Hepatocyte (in vitro differentiated cells): ENCODE measurements around the gene INMT. TPM values are rescaled to one million over a fixed set of nuclear protein-coding genes. Genes with fewer than 3 reads are reported as not detected.

ENCODE experiments used
- DNase-seq: peaks from one replicate; pipeline ENCODE4 v3.0.0-alpha.2; 2016; ENCODE audit warnings: low spot score
- H2AFZ ChIP-seq: fragments of 200-600 bp; sonication (generic); 2 replicates; pipeline ENCODE4 v1.6.0; 2016; ENCODE audit warnings: antibody characterized with exemption, mild to moderate bottlenecking
- H3K27ac ChIP-seq: fragments of 200-600 bp; sonication (generic); 2 replicates; pipeline ENCODE4 v1.5.1; 2016; ENCODE audit warnings: mild to moderate bottlenecking
- H3K27me3 ChIP-seq: fragments of 200-600 bp; sonication (generic); 2 replicates; pipeline ENCODE4 v1.6.1; 2016
- H3K36me3 ChIP-seq: fragments of 200-600 bp; sonication (generic); replicated peaks from 2 replicates; pipeline ENCODE4 v1.5.1; 2016; ENCODE audit warnings: low read depth; ENCODE audit not compliant: insufficient read depth
- H3K4me1 ChIP-seq: fragments of 200-600 bp; sonication (generic); 2 replicates; pipeline ENCODE4 v1.5.1; 2016; ENCODE audit warnings: mild to moderate bottlenecking, moderate library complexity; ENCODE audit not compliant: insufficient read depth
- H3K4me2 ChIP-seq: fragments of 200-600 bp; sonication (generic); 2 replicates; pipeline ENCODE4 v1.6.0; 2016
- H3K4me3 ChIP-seq: fragments of 200-600 bp; sonication (generic); 2 replicates; pipeline ENCODE4 v1.5.1; 2016; ENCODE audit warnings: mild to moderate bottlenecking
- H3K79me2 ChIP-seq: fragments of 200-600 bp; sonication (generic); 2 replicates; pipeline ENCODE4 v1.6.0; 2017; ENCODE audit warnings: mild to moderate bottlenecking
- H3K9me2 ChIP-seq: fragments of 200-600 bp; sonication (generic); replicated peaks from 2 replicates; pipeline ENCODE4 v1.6.0; 2017; ENCODE audit warnings: mild to moderate bottlenecking; ENCODE audit not compliant: insufficient read depth
- H3K9me3 ChIP-seq: fragments of 200-600 bp; sonication (generic); 2 replicates; pipeline ENCODE4 v1.5.1; 2016; ENCODE audit warnings: low read depth, mild to moderate bottlenecking
- H4K20me1 ChIP-seq: fragments of 200-600 bp; sonication (generic); 2 replicates; pipeline ENCODE4 v1.6.0; 2016; ENCODE audit warnings: mild to moderate bottlenecking; ENCODE audit not compliant: insufficient read depth, poor library complexity, severe bottlenecking
- CTCF ChIP-seq: fragments of 200-600 bp; sonication (generic); IDR thresholded peaks from 2 replicates; pipeline ENCODE4 v1.5.1; 2016; ENCODE audit warnings: antibody characterized with exemption, mild to moderate bottlenecking; ENCODE audit not compliant: poor library complexity
- EZH2 ChIP-seq: fragments of 200-600 bp; sonication (generic); IDR thresholded peaks from 2 replicates; pipeline ENCODE4 v1.6.1; 2016; ENCODE audit warnings: antibody characterized with exemption, mild to moderate bottlenecking, borderline replicate concordance
- EZH2phosphoT487 ChIP-seq: fragments of 200-600 bp; sonication (generic); IDR thresholded peaks from one replicate; pipeline ENCODE4 v1.6.1; 2018; ENCODE audit warnings: antibody characterized with exemption, mild to moderate bottlenecking, low read depth, moderate library complexity; ENCODE audit not compliant: unreplicated experiment, severe bottlenecking
- WGBS: methylation state at CpG from one replicate; pipeline ENCODE4 v1.1.6; 2016; ENCODE audit warnings: low lambda C conversion rate; ENCODE audit errors: missing lambda C conversion rate; 5-methylcytosine and 5-hydroxymethylcytosine counted together
- polyA plus RNA-seq: library from polyadenylated mRNA; unstranded; fragments of >200 nt; fragmentation: Nextera tagmentation; extraction: Ambion mirVana; gene quantifications from 2 replicates; pipeline ENCODE4 v1.2.1, GENCODE V29; 2016
- total RNA-seq: library from RNA; depleted of rRNA; stranded (reverse); fragments of >200 nt; gene quantifications from 2 replicates; pipeline ENCODE4 v1.2.3, GENCODE V29; 2014

Gene INMT
- total and polyA plus RNA-seq, 2 experiments from 2014 or later = 17.4 to 18.4 TPM

GRCh38 chr7:30727061-30727945 lies 24.6 kb upstream of the INMT start:
- no peaks in the 10 kb centered on the region for H3K4me1 ChIP-seq
- no peak overlapping the region for H3K4me2 ChIP-seq
- H3K9me3 ChIP-seq = no peaks in the 10 kb centered on the region
- H3K9me2 ChIP-seq = no peaks in the 10 kb centered on the region
- no peak overlapping the region for H2AFZ ChIP-seq
- H3K36me3 ChIP-seq = no peaks in the 10 kb centered on the region
- no peak for DNase-seq
- no peaks in the 10 kb centered on the region for H3K79me2 ChIP-seq
- no peak for TF ChIP-seq EZH2phosphoT487
- TF ChIP-seq CTCF = no peak
- TF ChIP-seq EZH2 = no peak
- 57% methylated on average over 8 of the region's 8 CpGs for WGBS
- peaks cover 12% of the 10 kb centered on the region for H3K27me3 ChIP-seq
- no peak overlapping the region for H3K27ac ChIP-seq
- no peaks in the 10 kb centered on the region for H4K20me1 ChIP-seq
- no peak overlapping the region for H3K4me3 ChIP-seq

- H3K4me2 ChIP-seq = no peak overlapping the region
- no peaks in the 10 kb centered on the region for H3K9me3 ChIP-seq
- H3K4me3 ChIP-seq = no peak overlapping the region
- no peaks in the 10 kb centered on the region for H3K4me1 ChIP-seq
- peaks cover 12% of the 10 kb centered on the region for H3K27me3 ChIP-seq
- no peaks in the 10 kb centered on the region for H4K20me1 ChIP-seq
- no peak for DNase-seq
- no peak overlapping the region for H3K27ac ChIP-seq
- WGBS = 75% methylated on average over 6 of the region's 6 CpGs
- H3K9me2 ChIP-seq = no peaks in the 10 kb centered on the region
- TF ChIP-seq CTCF (no peak), EZH2phosphoT487 (no peak)
- H2AFZ ChIP-seq = no peak overlapping the region
- H3K36me3 ChIP-seq = no peaks in the 10 kb centered on the region
- no peaks in the 10 kb centered on the region for H3K79me2 ChIP-seq
Measured at GRCh38 chr7:30728591-30729100, 23.3 kb upstream of the INMT start.

- no peak overlapping the region for H3K27ac ChIP-seq
- H3K4me2 ChIP-seq = no peak overlapping the region
- H3K9me2 ChIP-seq = no peaks in the 10 kb centered on the region
- WGBS = 93% methylated on average over 2 of the region's 2 CpGs
- H3K36me3 ChIP-seq = no peaks in the 10 kb centered on the region
- TF ChIP-seq EZH2phosphoT487 (no peak), CTCF (no peak)
- no peaks in the 10 kb centered on the region for H3K79me2 ChIP-seq
- H2AFZ ChIP-seq = no peak overlapping the region
- no peak for DNase-seq
- H3K4me3 ChIP-seq = no peak overlapping the region
- peaks cover 10% of the 10 kb centered on the region for H3K27me3 ChIP-seq
- H4K20me1 ChIP-seq = no peaks in the 10 kb centered on the region
- no peaks in the 10 kb centered on the region for H3K4me1 ChIP-seq
- H3K9me3 ChIP-seq = no peaks in the 10 kb centered on the region
Measured at GRCh38 chr7:30729642-30730041, 22.3 kb upstream of the INMT start.
